ENCODE measurements around the gene EFHC1.

- TF ChIP-seq, protein P1, sequence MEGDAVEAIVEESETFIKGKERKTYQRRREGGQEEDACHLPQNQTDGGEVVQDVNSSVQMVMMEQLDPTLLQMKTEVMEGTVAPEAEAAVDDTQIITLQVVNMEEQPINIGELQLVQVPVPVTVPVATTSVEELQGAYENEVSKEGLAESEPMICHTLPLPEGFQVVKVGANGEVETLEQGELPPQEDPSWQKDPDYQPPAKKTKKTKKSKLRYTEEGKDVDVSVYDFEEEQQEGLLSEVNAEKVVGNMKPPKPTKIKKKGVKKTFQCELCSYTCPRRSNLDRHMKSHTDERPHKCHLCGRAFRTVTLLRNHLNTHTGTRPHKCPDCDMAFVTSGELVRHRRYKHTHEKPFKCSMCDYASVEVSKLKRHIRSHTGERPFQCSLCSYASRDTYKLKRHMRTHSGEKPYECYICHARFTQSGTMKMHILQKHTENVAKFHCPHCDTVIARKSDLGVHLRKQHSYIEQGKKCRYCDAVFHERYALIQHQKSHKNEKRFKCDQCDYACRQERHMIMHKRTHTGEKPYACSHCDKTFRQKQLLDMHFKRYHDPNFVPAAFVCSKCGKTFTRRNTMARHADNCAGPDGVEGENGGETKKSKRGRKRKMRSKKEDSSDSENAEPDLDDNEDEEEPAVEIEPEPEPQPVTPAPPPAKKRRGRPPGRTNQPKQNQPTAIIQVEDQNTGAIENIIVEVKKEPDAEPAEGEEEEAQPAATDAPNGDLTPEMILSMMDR (conservative IDR thresholded peaks at IDR 0.05; ENCODE audit: low read length): no peak
- no peak for TF ChIP-seq EZH2phosphoT487 (IDR thresholded peaks at IDR 0.05; ENCODE audit: borderline replicate concordance)
These were observed 123.1 kb downstream of the EFHC1 start for GRCh38 chr6:52543262-52543661.

All from Loucy (cell line).